Naive thymus-derived CD4-positive, alpha-beta T cell (primary cell): ENCODE results near the gene CGN. TPM values are rescaled to one million over a fixed set of nuclear protein-coding genes. Genes with fewer than 3 reads are reported as not detected.

Experiments
- ATAC-seq: fragments of 150-1000 bp; cut with Tn5 transposase; 2 replicates; pipeline ENCODE4 v1.10.0; 2021; ENCODE audit warnings: mild to moderate bottlenecking, moderate library complexity
- CTCF ChIA-PET: fragments of 350-600 bp; sonication (Branson Sonifier 250); formaldehyde crosslinking; loops from one replicate; lab custom pipeline; 2021; ENCODE audit warnings: antibody characterized with exemption; lab: Charles Lee
- POLR2A ChIA-PET: fragments of 350-600 bp; sonication (Branson Sonifier 250); formaldehyde crosslinking; loops from one replicate; lab custom pipeline; 2021; ENCODE audit warnings: antibody characterized with exemption, inconsistent platforms; lab: Charles Lee
- DNase-seq, 9 donors: peaks; one replicate each; pipeline versions ENCODE4 v3.0.0 to v3.0.0-alpha.2; 2020 to 2022; ENCODE audit warnings: mixed read lengths in 1 of 9
- H3K27ac ChIP-seq: one replicate; pipeline ENCODE4 v1.7.0; 2013; ENCODE audit warnings: mild to moderate bottlenecking, low read depth, low read length, moderate library complexity
- H3K27me3 ChIP-seq, 2 donors: one replicate each; pipeline ENCODE4 v1.7.0; 2013; ENCODE audit warnings: low read length in 2 of 2, mild to moderate bottlenecking in 2 of 2, moderate library complexity in 2 of 2; ENCODE audit not compliant: control insufficient read depth in 2 of 2, insufficient read depth in 2 of 2
- H3K36me3 ChIP-seq, 3 experiments: 1 replicate in 2 of 3; 2 replicates in 1 of 3; pipeline ENCODE4 v1.7.0; 2013; ENCODE audit warnings: low read length in 3 of 3, mild to moderate bottlenecking in 3 of 3, moderate library complexity in 1 of 3; ENCODE audit not compliant: insufficient read depth in 3 of 3, control insufficient read depth in 2 of 3
- H3K4me1 ChIP-seq, 2 donors: one replicate each; pipeline ENCODE4 v1.7.0; 2013; ENCODE audit warnings: low read length in 2 of 2, mild to moderate bottlenecking in 2 of 2, moderate library complexity in 1 of 2; ENCODE audit not compliant: control insufficient read depth in 2 of 2, insufficient read depth in 2 of 2
- H3K4me3 ChIP-seq: 2 replicates; pipeline ENCODE4 v1.7.0; 2013; ENCODE audit warnings: mild to moderate bottlenecking, low read length
- H3K9me3 ChIP-seq, 3 experiments: 1 replicate in 2 of 3; 2 replicates in 1 of 3; pipeline ENCODE4 v1.7.0; 2013; ENCODE audit warnings: low read length in 3 of 3; ENCODE audit not compliant: control insufficient read depth in 2 of 3
- H3K27ac Mint-ChIP-seq, 9 donors: one replicate each; pipeline ENCODE4 v1.8.0; 2020 to 2022; ENCODE audit warnings: mixed read lengths in 9 of 9, mild to moderate bottlenecking in 8 of 9, moderate library complexity in 5 of 9, inconsistent platforms in 2 of 9
- H3K27me3 Mint-ChIP-seq, 5 donors: one replicate each; pipeline ENCODE4 v1.8.0; 2021 to 2022; ENCODE audit warnings: mixed read lengths in 5 of 5, mild to moderate bottlenecking in 1 of 5
- H3K36me3 Mint-ChIP-seq, 5 donors: one replicate each; pipeline ENCODE4 v1.8.0; 2020 to 2022; ENCODE audit warnings: mixed read lengths in 5 of 5, mild to moderate bottlenecking in 3 of 5, inconsistent platforms in 1 of 5
- H3K4me1 Mint-ChIP-seq, 7 donors: one replicate each; pipeline ENCODE4 v1.8.0; 2020 to 2022; ENCODE audit warnings: mixed read lengths in 7 of 7, mild to moderate bottlenecking in 3 of 7, inconsistent platforms in 1 of 7
- H3K4me3 Mint-ChIP-seq, 10 donors: one replicate each; pipeline ENCODE4 v1.8.0; 2020 to 2022; ENCODE audit warnings: mild to moderate bottlenecking in 10 of 10, mixed read lengths in 10 of 10, moderate library complexity in 6 of 10, inconsistent platforms in 2 of 10
- H3K9me3 Mint-ChIP-seq, 11 donors: one replicate each; pipeline ENCODE4 v1.8.0; 2020 to 2022; ENCODE audit warnings: mixed read lengths in 11 of 11, mild to moderate bottlenecking in 4 of 11, inconsistent platforms in 1 of 11, moderate library complexity in 1 of 11
- intact Hi-C, 2 donors: fragments of 100-400 bp; cut with micrococcal nuclease; formaldehyde crosslinking; loops; one replicate each; pipeline ENCODE4 v1.15.1; 2023
- polyA plus RNA-seq, 2 donors: library from polyadenylated mRNA; unstranded; fragments of 300-500 nt; fragmentation: Illumina TruSeq; gene quantifications; one replicate each; pipeline ENCODE4 v1.2.3, GENCODE V29; 2021
- total RNA-seq, 6 experiments: library from RNA in 5 of 6; stranded (reverse) in 5 of 6; gene quantifications; 1 replicate in 5 of 6; 2 replicates in 1 of 6; pipeline ENCODE4 v1.2.3 and lab custom pipeline; 2021 to 2026

CGN gene
- total and polyA plus RNA-seq, 7 experiments from 2014 or later = 0.25 to 2.4 (median 0.91) TPM; not detected in 2

DNA sequence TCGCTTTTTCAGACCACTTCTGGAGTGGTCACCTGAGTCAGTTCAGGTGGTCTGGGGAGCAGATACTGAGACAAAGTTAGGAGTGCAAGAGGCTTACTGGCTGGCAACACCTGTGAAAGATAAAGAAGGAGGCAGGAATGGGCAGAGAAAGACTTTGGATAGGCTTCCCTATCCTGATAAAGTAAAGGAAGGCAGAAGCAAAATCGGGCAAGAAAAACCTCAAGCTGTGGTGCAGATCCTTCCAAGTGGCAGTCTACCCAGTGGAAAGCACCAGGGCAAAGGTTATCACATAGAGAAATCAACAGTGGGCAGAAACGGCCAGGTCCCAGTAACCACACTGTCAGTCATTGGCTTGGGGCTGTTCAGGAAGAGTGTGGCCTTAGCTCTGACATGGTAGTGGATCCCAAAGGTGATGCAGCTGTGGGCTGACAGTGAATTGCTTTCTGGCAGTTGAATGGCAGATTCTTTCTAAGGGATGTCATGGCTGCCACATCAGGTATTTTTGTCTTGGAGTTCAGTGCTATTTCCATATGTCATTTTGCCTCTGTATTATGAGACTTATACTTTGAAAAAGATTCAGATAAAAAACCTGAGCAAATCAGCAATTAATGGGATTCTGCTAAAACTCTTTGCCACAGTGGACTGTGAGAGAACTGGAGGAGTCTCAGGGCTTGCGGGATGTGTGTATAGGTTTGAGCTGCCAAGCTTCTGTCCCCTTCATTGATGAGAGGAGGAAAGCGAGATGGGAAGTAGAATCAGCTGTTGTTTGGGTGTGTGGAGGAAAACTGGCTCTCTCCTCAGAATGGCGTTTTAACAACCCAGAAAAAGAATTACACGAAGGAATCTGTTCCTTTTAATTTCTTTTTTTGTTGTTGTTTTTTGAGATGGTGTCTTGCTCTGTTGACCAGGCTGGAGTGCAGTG, 8.1 kb upstream of the CGN start:
- ChIA-PET POLR2A (no interaction called here), CTCF (no interaction called here)
- ATAC-seq (no peak), DNase-seq (no peak)
- Histone ChIP-seq H3K36me3 (no peaks in the 10 kb centered on the region), H3K4me3 (no peak overlapping the region), H3K9me3 (no peaks in the 10 kb centered on the region), H3K27ac (no peak overlapping the region), H3K4me1 (no peaks in the 10 kb centered on the region), H3K27me3 (no peaks in the 10 kb centered on the region)
- peak overlapping the region in 2 of 9 donors; percentile 24 to 57 for H3K27ac Mint-ChIP-seq
- H3K4me3 Mint-ChIP-seq = no peak overlapping the region
- intact Hi-C loops = no loop called here
- H3K27me3 Mint-ChIP-seq = peaks cover 0 to 12% (median 0%) of the 10 kb centered on the region in 5 donors
- H3K36me3 Mint-ChIP-seq = no peaks in the 10 kb centered on the region
- H3K4me1 Mint-ChIP-seq = peaks cover 0 to 4% (median 0%) of the 10 kb centered on the region in 7 donors
- H3K9me3 Mint-ChIP-seq = no peaks in the 10 kb centered on the region

DNA sequence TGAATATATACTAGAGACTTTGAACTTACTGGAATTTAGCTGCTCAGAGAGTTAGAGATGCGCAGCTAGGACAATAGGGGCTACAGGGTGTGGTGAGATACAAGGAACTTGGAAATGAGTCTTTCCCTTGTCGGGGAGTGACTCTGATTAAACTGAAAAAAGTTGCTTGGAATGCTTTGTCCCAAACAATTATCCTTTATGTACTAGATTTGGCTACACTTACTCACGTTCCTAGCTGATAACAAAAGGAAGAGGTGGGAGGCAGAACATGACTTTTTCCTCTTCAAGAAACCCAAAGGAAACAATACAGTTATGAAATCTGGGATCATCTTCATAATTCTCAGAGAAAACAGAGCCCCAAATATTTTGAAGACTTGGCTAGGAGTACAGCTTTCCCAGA, 6.9 kb upstream of the CGN start:
- peaks cover 0 to 15% (median 0%) of the 10 kb centered on the region in 5 donors for H3K27me3 Mint-ChIP-seq
- no peak for DNase-seq
- H3K4me1 Mint-ChIP-seq = peaks cover 0 to 4% (median 0%) of the 10 kb centered on the region in 7 donors
- ChIA-PET CTCF (no interaction called here), POLR2A (no interaction called here)
- H3K9me3 Mint-ChIP-seq = no peaks in the 10 kb centered on the region
- Histone ChIP-seq H3K4me3 (no peak overlapping the region), H3K27ac (no peak overlapping the region), H3K9me3 (no peaks in the 10 kb centered on the region), H3K36me3 (no peaks in the 10 kb centered on the region), H3K27me3 (no peaks in the 10 kb centered on the region), H3K4me1 (no peaks in the 10 kb centered on the region)
- H3K36me3 Mint-ChIP-seq = no peaks in the 10 kb centered on the region
- intact Hi-C loops = no loop called here
- H3K27ac Mint-ChIP-seq = no peak overlapping the region
- ATAC-seq = no peak
- no peak overlapping the region for H3K4me3 Mint-ChIP-seq

DNA sequence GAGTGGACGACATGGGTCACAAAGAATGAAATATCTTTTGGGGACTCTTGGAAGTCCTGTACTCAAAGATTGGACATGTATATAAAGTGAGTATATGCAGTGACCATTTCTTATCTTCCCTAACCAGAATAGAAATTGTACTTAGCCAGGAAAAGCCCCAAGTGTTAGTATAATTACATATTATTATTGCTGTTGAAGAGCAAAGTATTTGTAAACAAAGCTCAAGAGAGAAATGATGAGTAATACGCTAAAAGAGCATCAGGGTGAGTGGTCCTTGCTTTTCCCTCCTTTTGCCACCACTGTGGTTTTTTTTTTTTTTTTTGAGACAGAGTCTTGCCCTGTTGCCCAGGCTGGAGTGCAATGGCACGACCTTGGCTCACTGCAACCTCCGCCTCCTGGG, 6.4 kb upstream of the CGN start:
- Mint-ChIP-seq H3K27me3 (peaks cover 0 to 15% (median 0%) of the 10 kb centered on the region in 5 donors), H3K27ac (no peak overlapping the region), H3K36me3 (no peaks in the 10 kb centered on the region), H3K4me3 (no peak overlapping the region), H3K9me3 (no peaks in the 10 kb centered on the region), H3K4me1 (peaks cover 0 to 4% (median 0%) of the 10 kb centered on the region in 7 donors)
- ATAC-seq (no peak), DNase-seq (no peak)
- Histone ChIP-seq H3K9me3 (no peaks in the 10 kb centered on the region), H3K27me3 (no peaks in the 10 kb centered on the region), H3K27ac (no peak overlapping the region), H3K4me1 (no peaks in the 10 kb centered on the region), H3K4me3 (no peak overlapping the region), H3K36me3 (no peaks in the 10 kb centered on the region)
- POLR2A ChIA-PET = no interaction called here
- CTCF ChIA-PET = no interaction called here
- intact Hi-C loops = no loop called here

DNA sequence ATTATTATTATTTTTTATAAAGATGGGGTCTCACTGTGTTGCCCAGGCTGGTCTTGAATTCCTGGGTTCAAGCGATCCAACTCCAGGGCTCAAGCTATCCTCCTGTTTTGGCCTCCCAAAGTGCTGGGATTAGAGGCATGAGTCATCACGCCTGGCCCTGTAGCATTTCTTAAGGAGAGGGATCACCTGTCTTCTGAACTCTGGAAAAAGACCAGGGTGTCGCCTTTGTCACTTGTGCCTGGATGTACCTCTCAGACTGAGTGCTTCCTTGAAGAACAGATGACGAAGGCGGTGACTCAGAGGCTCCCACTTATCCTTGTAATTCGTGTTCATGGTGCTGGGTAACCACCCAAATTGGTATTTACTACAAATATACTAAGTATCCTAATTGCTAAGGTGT, 2.4 kb upstream of the CGN start:
- Histone ChIP-seq H3K27ac (no peak overlapping the region), H3K36me3 (no peaks in the 10 kb centered on the region), H3K4me3 (no peak overlapping the region), H3K9me3 (no peaks in the 10 kb centered on the region), H3K4me1 (peaks cover 13 to 18% of the 10 kb centered on the region in 2 donors), H3K27me3 (no peaks in the 10 kb centered on the region)
- H3K27me3 Mint-ChIP-seq = peaks cover 0 to 39% (median 0%) of the 10 kb centered on the region in 5 donors
- peaks cover 0 to 1% (median 0%) of the 10 kb centered on the region in 11 donors for H3K9me3 Mint-ChIP-seq
- H3K4me1 Mint-ChIP-seq = peaks cover 12 to 32% (median 25%) of the 10 kb centered on the region in 7 donors
- ChIA-PET CTCF (no interaction called here), POLR2A (no interaction called here)
- DNase-seq (no peak), ATAC-seq (no peak)
- peak overlapping the region in 2 of 10 donors; percentile 7 to 36 for H3K4me3 Mint-ChIP-seq
- intact Hi-C loops = no loop called here
- H3K27ac Mint-ChIP-seq = no peak overlapping the region
- H3K36me3 Mint-ChIP-seq = no peaks in the 10 kb centered on the region

DNA sequence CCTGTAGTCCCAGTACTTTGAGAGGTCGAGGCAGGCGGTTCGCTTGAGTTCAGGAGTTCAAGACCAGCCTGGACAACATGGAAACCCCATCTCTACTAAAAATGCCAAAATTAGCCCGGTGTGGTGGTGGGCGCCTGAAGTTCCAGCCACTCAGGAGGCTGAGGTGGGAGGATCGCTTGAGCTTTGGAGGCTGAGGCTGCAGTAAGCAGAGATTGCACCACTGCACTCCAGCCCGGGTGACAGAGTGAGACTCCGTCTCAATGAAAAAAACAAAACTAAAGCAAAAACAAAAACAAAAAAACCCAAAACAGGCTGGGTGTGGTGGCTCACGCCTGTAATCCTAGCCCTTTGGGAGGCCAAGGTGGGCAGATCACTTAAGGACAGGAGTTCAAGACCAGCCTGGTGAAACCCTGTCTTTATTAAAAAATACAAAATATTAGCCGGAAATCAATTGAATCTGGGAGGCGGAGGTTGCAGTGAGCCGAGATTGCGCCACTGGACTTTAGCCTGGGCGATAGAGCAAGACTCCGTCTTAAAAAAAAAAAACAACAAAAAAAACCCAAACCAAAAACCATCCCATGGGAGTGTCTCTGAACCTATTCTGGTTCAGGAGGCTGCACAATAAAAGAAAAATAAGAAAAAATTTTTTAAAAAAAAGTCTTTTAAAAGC, 1.7 kb upstream of the CGN start:
- H3K4me1 Mint-ChIP-seq = peaks cover 12 to 36% (median 25%) of the 10 kb centered on the region in 7 donors
- ChIA-PET CTCF (interaction anchor here (1.2 to 1.9 kb wide), 2 partner anchors 10 to 65 kb away, joined by 3 to 4 read pairs; no protein-coding TSS in a partner anchor), POLR2A (interaction anchor here (1.3 kb wide), 1 partner anchor 1622 kb away, joined by 3 read pairs; a partner anchor contains a TSS)
- Histone ChIP-seq H3K36me3 (no peaks in the 10 kb centered on the region), H3K4me1 (peaks cover 13 to 18% of the 10 kb centered on the region in 2 donors), H3K4me3 (no peak overlapping the region), H3K27me3 (no peaks in the 10 kb centered on the region), H3K9me3 (no peaks in the 10 kb centered on the region), H3K27ac (no peak overlapping the region)
- DNase-seq = no peak
- no peaks in the 10 kb centered on the region for H3K36me3 Mint-ChIP-seq
- H3K9me3 Mint-ChIP-seq = peaks cover 0 to 1% (median 0%) of the 10 kb centered on the region in 11 donors
- intact Hi-C loops = loop anchor here (1.0 to 10.0 kb wide), 4 partner anchors 50 to 225 kb away; partner anchors contain the start of genes POGZ (in 2 of the 2) and ZNF687 (in 1 of the 2)
- H3K27me3 Mint-ChIP-seq = peaks cover 0 to 39% (median 0%) of the 10 kb centered on the region in 5 donors
- no peak for ATAC-seq
- peak overlapping the region in 1 of 9 donors; percentile 38 for H3K27ac Mint-ChIP-seq
- H3K4me3 Mint-ChIP-seq = peak overlapping the region in 3 of 10 donors; percentile 7 to 36 (median 29)

DNA sequence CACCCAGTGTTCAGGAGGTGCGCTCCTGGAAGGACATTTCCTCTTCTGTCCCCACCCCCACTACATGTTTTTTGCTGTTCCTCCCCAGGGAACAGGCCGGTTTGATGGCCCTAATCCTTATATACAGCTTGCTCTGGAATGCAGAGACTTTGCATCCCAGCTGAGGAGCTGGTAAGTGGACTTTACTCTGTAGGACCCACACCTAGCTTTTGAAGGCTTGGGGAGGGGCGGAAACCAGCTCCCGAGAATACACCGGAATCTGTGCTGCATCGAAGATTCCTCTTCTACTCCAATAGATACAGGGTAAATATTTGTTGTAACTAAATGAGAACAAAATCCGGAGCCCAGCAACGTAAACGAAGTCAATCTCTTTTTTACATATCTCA, 1.2 kb upstream of the CGN start:
- Mint-ChIP-seq H3K4me3 (peak overlapping the region in 9 of 10 donors; percentile 90 to 99 (median 95)), H3K36me3 (no peaks in the 10 kb centered on the region), H3K27ac (peak overlapping the region in 8 of 9 donors; percentile 59 to 93 (median 85)), H3K9me3 (peaks cover 0 to 1% (median 0%) of the 10 kb centered on the region in 11 donors), H3K27me3 (peaks cover 0 to 41% (median 0%) of the 10 kb centered on the region in 5 donors), H3K4me1 (peaks cover 12 to 36% (median 25%) of the 10 kb centered on the region in 7 donors)
- CTCF ChIA-PET = interaction anchor here (1.2 to 1.9 kb wide), 2 partner anchors 10 to 66 kb away, joined by 3 to 4 read pairs; no protein-coding TSS in a partner anchor
- Histone ChIP-seq H3K36me3 (no peaks in the 10 kb centered on the region), H3K27ac (no peak overlapping the region), H3K4me1 (peaks cover 13 to 18% of the 10 kb centered on the region in 2 donors), H3K4me3 (peak overlapping the region; percentile 89), H3K9me3 (no peaks in the 10 kb centered on the region), H3K27me3 (no peaks in the 10 kb centered on the region)
- no peak for DNase-seq
- ATAC-seq = no peak
- intact Hi-C loops = loop anchor here (1.0 to 10.0 kb wide), 4 partner anchors 51 to 225 kb away; partner anchors contain the start of genes POGZ (in 2 of the 2) and ZNF687 (in 1 of the 2)
- POLR2A ChIA-PET = interaction anchor here (0.7 to 1.6 kb wide), 3 partner anchors 10 to 1622 kb away, joined by 3 to 6 read pairs (median 3); a partner anchor contains a TSS
